Heart left ventricle (tissue), 13 donors: ENCODE data around the gene FAP.

Source experiments
- POLR2A ChIP-seq, 2 donors: fragments of 450-650 bp; IDR thresholded peaks; one replicate each; pipeline ENCODE4 v1.6.1; 2017; ENCODE audit warnings: antibody characterized with exemption in 2 of 2, mild to moderate bottlenecking in 2 of 2, moderate library complexity in 2 of 2
- TF ChIP-seq, protein P1 (sequence below), 12 donors: fragments of 200-600 bp; sonication (generic) in 4 of 12; IDR thresholded peaks; one replicate each; pipeline versions ENCODE4 v1.5.0 to v1.8.0; 2018 to 2022; ENCODE audit warnings: antibody characterized with exemption in 12 of 12, mild to moderate bottlenecking in 5 of 12
- donor health status: ischemic (EF 13 %, LVEDD 7.1; RV severe dilation, severe dysfunction).
- donor health status: DM: no; HTN: yes; CAD: no.
- donor health status: DM: no; HTN: no; CAD: no.
- donor health status: ischemic (EF 25% LVEDD 6.9; RV normal size, moderate dysfunction).
- donor health status: ischemic (EF 25% LVEDD 5.7; RV mildly dilated, moderate dysfunction).
- donor health status: ischemic (EF 35%, LVEDD 5.7; RV mildly dilated, moderate dysfunction).
- donor health status: nonischemic (EF 11% LVEDD 7.7; RV severe dilation, severe dysfunction).
- donor health status: DM: yes; HTN: yes; CAD: no.
- donor health status: PGD.
- donor health status: ischemic (EF 29% LVEDD 5.4; RV normal size, mild dysfunction).
- donor health status: nonischemic (EF 23%, LVEDD 6.1; RV moderate dilation, normal function).

DNA sequence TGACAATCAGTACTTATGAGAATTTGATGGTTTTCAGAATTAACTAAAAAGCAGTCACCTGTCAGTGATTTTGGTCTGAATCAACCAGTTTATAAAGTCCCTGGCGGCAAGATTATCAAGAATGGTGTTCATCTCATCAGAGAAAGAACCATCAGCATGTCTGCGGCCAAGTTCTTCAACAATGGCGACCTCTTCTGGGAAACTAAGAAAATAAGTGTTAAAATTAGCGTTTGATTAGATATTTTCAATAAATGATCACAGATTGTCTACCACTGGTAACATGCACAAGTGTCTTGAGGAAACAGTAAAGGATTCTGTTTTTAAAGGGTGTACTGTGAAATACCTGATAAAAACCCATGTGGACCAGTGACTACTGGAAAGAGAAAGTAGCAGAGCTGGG, 99.3 kb downstream of the FAP start:
- TF ChIP-seq, protein P1, sequence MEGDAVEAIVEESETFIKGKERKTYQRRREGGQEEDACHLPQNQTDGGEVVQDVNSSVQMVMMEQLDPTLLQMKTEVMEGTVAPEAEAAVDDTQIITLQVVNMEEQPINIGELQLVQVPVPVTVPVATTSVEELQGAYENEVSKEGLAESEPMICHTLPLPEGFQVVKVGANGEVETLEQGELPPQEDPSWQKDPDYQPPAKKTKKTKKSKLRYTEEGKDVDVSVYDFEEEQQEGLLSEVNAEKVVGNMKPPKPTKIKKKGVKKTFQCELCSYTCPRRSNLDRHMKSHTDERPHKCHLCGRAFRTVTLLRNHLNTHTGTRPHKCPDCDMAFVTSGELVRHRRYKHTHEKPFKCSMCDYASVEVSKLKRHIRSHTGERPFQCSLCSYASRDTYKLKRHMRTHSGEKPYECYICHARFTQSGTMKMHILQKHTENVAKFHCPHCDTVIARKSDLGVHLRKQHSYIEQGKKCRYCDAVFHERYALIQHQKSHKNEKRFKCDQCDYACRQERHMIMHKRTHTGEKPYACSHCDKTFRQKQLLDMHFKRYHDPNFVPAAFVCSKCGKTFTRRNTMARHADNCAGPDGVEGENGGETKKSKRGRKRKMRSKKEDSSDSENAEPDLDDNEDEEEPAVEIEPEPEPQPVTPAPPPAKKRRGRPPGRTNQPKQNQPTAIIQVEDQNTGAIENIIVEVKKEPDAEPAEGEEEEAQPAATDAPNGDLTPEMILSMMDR (IDR thresholded peaks at IDR 0.05): no peak
- TF ChIP-seq POLR2A (IDR thresholded peaks at IDR 0.05): no peak
